ENCODE results near the gene WWC1. TPM values are rescaled to one million over a fixed set of nuclear protein-coding genes. Genes with fewer than 3 reads are reported as not detected.

Gene WWC1
- total RNA-seq (2022) (108 and 109 TPM in 2 replicates), Bru-seq, nascent RNA (percentile 91 among the genes with signal in this experiment), BruChase-seq, experiment 1, labeled RNA remaining after a 2-hour chase (percentile 82 among the genes with signal in this experiment), BruChase-seq, experiment 2, labeled RNA remaining after a 6-hour chase (percentile 84 among the genes with signal in this experiment)
- long read RNA-seq, full-length matches to known transcripts, result 11 of 67 reads
- long read RNA-seq, partial matches to known transcripts, result 19 of 67 reads
- long read RNA-seq, other reads (novel, unspliced or antisense), result 37 of 67 reads

GRCh38 chr5:168291342-168291963, at the start of gene WWC1:
Gene WWC1, plus strand, starts transcription at chr5:168291645. Its CDS starts 508 bp downstream, at chr5:168292153.
- intact Hi-C loops (cut with micrococcal nuclease; ENCODE audit: unreplicated experiment), result loop anchor here (1.0 kb wide), 2 partner anchors 25 to 55 kb away; no protein-coding TSS in a partner anchor
- BruUV-seq (replicated peaks), result no TSS peak
- peak; percentile 96 to 98 for DNase-seq
- Mint-ChIP-seq H3K4me3 (ENCODE audit: unreplicated experiment) (peak within 1 kb of the TSS; percentile 96), H3K4me1 (ENCODE audit: low read depth, unreplicated experiment) (peaks cover 59% of the 10 kb centered on the region), H3K27ac (ENCODE audit: unreplicated experiment) (peak within 1 kb of the TSS; percentile 95), H3K36me3 (ENCODE audit: insufficient read depth, unreplicated experiment) (peaks cover 59% of the 10 kb centered on the region), H3K27me3 (ENCODE audit: insufficient read depth, unreplicated experiment) (no peaks in the 10 kb centered on the region), H3K9me3 (ENCODE audit: unreplicated experiment) (no peaks in the 10 kb centered on the region)
- ChIA-PET POLR2A (interaction anchor here (0.5 to 2.5 kb wide), 9 partner anchors 9 to 1575 kb away, joined by 3 to 22 read pairs (median 6); no protein-coding TSS in a partner anchor), CTCF (interaction anchor here (0.5 to 3.6 kb wide), 19 partner anchors 9 to 113 kb away, joined by 3 to 25 read pairs (median 5); no protein-coding TSS in a partner anchor)
- TF ChIP-seq CTCF (IDR thresholded peaks at IDR 0.05; ENCODE audit: insufficient read depth in 1 of 2, low read depth in 1 of 2, low read length in 1 of 2, severe bottlenecking in 1 of 2, unreplicated experiment in 1 of 2), result peak; percentile 62 to 69
- Histone ChIP-seq H3K9me3 (no peaks in the 10 kb centered on the region), H3K27me3 (replicated peaks; ENCODE audit: control insufficient read depth, insufficient read depth, low read length) (no peaks in the 10 kb centered on the region), H3K36me3 (ENCODE audit: control insufficient read depth, insufficient read depth, low read length) (no peaks in the 10 kb centered on the region), H3K4me1 (peaks cover 71% of the 10 kb centered on the region), H3K4me3 (ENCODE audit: low read depth, low read length) (peak within 1 kb of the TSS; percentile 77)

GRCh38 chr5:168244838-168245559, 46.4 kb upstream of the WWC1 start:
- Mint-ChIP-seq H3K36me3 (ENCODE audit: insufficient read depth, unreplicated experiment) (no peaks in the 10 kb centered on the region), H3K9me3 (ENCODE audit: unreplicated experiment) (no peaks in the 10 kb centered on the region), H3K4me3 (ENCODE audit: unreplicated experiment) (no peak overlapping the region), H3K4me1 (ENCODE audit: low read depth, unreplicated experiment) (no peaks in the 10 kb centered on the region), H3K27ac (ENCODE audit: unreplicated experiment) (no peak overlapping the region), H3K27me3 (ENCODE audit: insufficient read depth, unreplicated experiment) (peaks cover 8% of the 10 kb centered on the region)
- H3K36me3 ChIP-seq (ENCODE audit: control insufficient read depth, insufficient read depth, low read length), result no peaks in the 10 kb centered on the region; the same call in 1 of the 2 replicates
- no TSS peak for BruUV-seq (replicated peaks)
- no peak for DNase-seq
- CTCF ChIA-PET, result no interaction called here
- H3K9me3 ChIP-seq, result no peaks in the 10 kb centered on the region
- POLR2A ChIA-PET, result no interaction called here
- TF ChIP-seq CTCF (IDR thresholded peaks at IDR 0.05; ENCODE audit: insufficient read depth in 1 of 2, low read depth in 1 of 2, low read length in 1 of 2, severe bottlenecking in 1 of 2, unreplicated experiment in 1 of 2), result no peak
- no peaks in the 10 kb centered on the region for H3K27me3 ChIP-seq (replicated peaks; ENCODE audit: control insufficient read depth, insufficient read depth, low read length)
- H3K4me3 ChIP-seq (ENCODE audit: low read depth, low read length), result no peak overlapping the region
- H3K4me1 ChIP-seq, result no peaks in the 10 kb centered on the region
- intact Hi-C loops (cut with micrococcal nuclease; ENCODE audit: unreplicated experiment), result no loop called here

GRCh38 chr5:168249923-168250322, 41.5 kb upstream of the WWC1 start:
- DNase-seq, result no peak
- no peak for TF ChIP-seq CTCF (IDR thresholded peaks at IDR 0.05; ENCODE audit: insufficient read depth in 1 of 2, low read depth in 1 of 2, low read length in 1 of 2, severe bottlenecking in 1 of 2, unreplicated experiment in 1 of 2)
- Mint-ChIP-seq H3K36me3 (ENCODE audit: insufficient read depth, unreplicated experiment) (no peaks in the 10 kb centered on the region), H3K4me3 (ENCODE audit: unreplicated experiment) (no peak overlapping the region), H3K27me3 (ENCODE audit: insufficient read depth, unreplicated experiment) (peaks cover 8% of the 10 kb centered on the region), H3K9me3 (ENCODE audit: unreplicated experiment) (no peaks in the 10 kb centered on the region), H3K27ac (ENCODE audit: unreplicated experiment) (no peak overlapping the region), H3K4me1 (ENCODE audit: low read depth, unreplicated experiment) (no peaks in the 10 kb centered on the region)
- H3K36me3 ChIP-seq (ENCODE audit: control insufficient read depth, insufficient read depth, low read length), result no peaks in the 10 kb centered on the region; the same call in 1 of the 2 replicates
- H3K27me3 ChIP-seq (replicated peaks; ENCODE audit: control insufficient read depth, insufficient read depth, low read length), result no peaks in the 10 kb centered on the region
- no peaks in the 10 kb centered on the region for H3K4me1 ChIP-seq
- no TSS peak for BruUV-seq (replicated peaks)
- intact Hi-C loops (cut with micrococcal nuclease; ENCODE audit: unreplicated experiment), result no loop called here
- no peak overlapping the region for H3K4me3 ChIP-seq (ENCODE audit: low read depth, low read length)
- ChIA-PET CTCF (no interaction called here), POLR2A (no interaction called here)
- H3K9me3 ChIP-seq, result no peaks in the 10 kb centered on the region

Measured in Caco-2 (cell line).